HepG2 (cell line): Measurements from ENCODE around the gene SIN3A. TPM values are rescaled to one million over a fixed set of nuclear protein-coding genes. Genes with fewer than 3 reads are reported as not detected.

Experiments
- ARID4A ChIP-seq: sonication (generic); formaldehyde crosslinking; IDR thresholded peaks from 2 replicates; pipeline ENCODE4 v1.5.0; 2020; ENCODE audit warnings: mild to moderate bottlenecking, missing genetic modification reagents, borderline replicate concordance
- CAMTA2 ChIP-seq: sonication (generic); formaldehyde crosslinking; IDR thresholded peaks from 2 replicates; pipeline ENCODE4 v1.4.0; 2020; ENCODE audit warnings: mild to moderate bottlenecking, missing genetic modification reagents, borderline replicate concordance
- CREB1 ChIP-seq, 2 experiments: fragments of 450-650 bp in 1 of 2; IDR thresholded peaks; 2 replicates each; pipeline ENCODE4 v1.6.1; 2016 to 2017; ENCODE audit warnings: control low read depth in 1 of 2, mild to moderate bottlenecking in 1 of 2, missing compliant biosample characterization in 1 of 2, missing genetic modification characterization in 1 of 2
- HNF4G ChIP-seq, 2 experiments: sonication (generic) in 1 of 2; formaldehyde crosslinking in 1 of 2; IDR thresholded peaks; 2 replicates each; pipeline versions ENCODE4 v1.4.0 to v1.6.1; 2011 to 2020; ENCODE audit warnings: borderline replicate concordance in 2 of 2, low read depth in 2 of 2, mild to moderate bottlenecking in 2 of 2, low read length in 1 of 2, missing genetic modification reagents in 1 of 2, moderate library complexity in 1 of 2
- KDM1A ChIP-seq: IDR thresholded peaks from 2 replicates; pipeline ENCODE4 v1.6.1; 2016; ENCODE audit warnings: missing compliant biosample characterization
- PAXIP1 ChIP-seq: sonication (generic); formaldehyde crosslinking; conservative IDR thresholded peaks from 2 replicates; pipeline ENCODE4 v1.4.0; 2020; ENCODE audit warnings: mild to moderate bottlenecking, missing genetic modification reagents, moderate library complexity
- SKI ChIP-seq: fragments of 450-650 bp; IDR thresholded peaks from one replicate; pipeline ENCODE4 v1.6.1; 2018; ENCODE audit warnings: mild to moderate bottlenecking; ENCODE audit not compliant: partially characterized antibody
- ZFP41 ChIP-seq: sonication (generic); formaldehyde crosslinking; IDR thresholded peaks from 2 replicates; pipeline ENCODE4 v1.4.0; 2020; ENCODE audit warnings: mild to moderate bottlenecking, missing genetic modification reagents, borderline replicate concordance
- ZNF263 ChIP-seq: sonication (generic); formaldehyde crosslinking; IDR thresholded peaks from 2 replicates; pipeline ENCODE4 v1.4.0; 2020; ENCODE audit warnings: missing genetic modification reagents
- ZNF331 ChIP-seq: sonication (generic); formaldehyde crosslinking; IDR thresholded peaks from 2 replicates; pipeline ENCODE4 v1.4.0; 2020; ENCODE audit warnings: missing genetic modification reagents
- ZSCAN5A ChIP-seq: sonication (generic); formaldehyde crosslinking; IDR thresholded peaks from 2 replicates; pipeline ENCODE4 v1.8.0; 2022; ENCODE audit warnings: mild to moderate bottlenecking, missing genetic modification reagents, borderline replicate concordance
- polyA plus RNA-seq, 8 experiments: library from polyadenylated mRNA; depleted of rRNA in 3 of 8; stranded (reverse) in 7 of 8; unstranded in 1 of 8; fragments of >200 nt; fragmentation: Illumina TruSeq in 4 of 8; extraction: Trizol in 4 of 8; gene quantifications; 2 replicates each; pipeline versions ENCODE4 v1.2.1 to v1.2.3, GENCODE V29; 2011 to 2016; ENCODE audit warnings: low read depth in 4 of 8, missing spikeins in 1 of 8, mixed read lengths in 1 of 8; ENCODE audit not compliant: insufficient read depth in 1 of 8
- total RNA-seq, 5 experiments: library from RNA; depleted of rRNA; stranded (reverse); fragments of >200 nt; fragmentation: Illumina TruSeq; extraction: Trizol; gene quantifications; 2 replicates each; pipeline ENCODE4 v1.2.3, GENCODE V29; 2016; ENCODE audit warnings: low read depth in 1 of 5

SIN3A gene
- total and polyA plus RNA-seq, 2 of the 13 experiments (the other 11 are each of a cell fraction or from before 2014, with no cell fraction given) = 16.1 to 28.1 TPM

GRCh38 chr15:75460646-75461045, 9.2 kb upstream of the SIN3A start (continued):
- TF ChIP-seq ZSCAN5A (0 out of 2 replicates have a peak, but pooled peaks have one; percentile 15), SKI (no peak), KDM1A (CRISPR knock-in tag) (peak; percentile 76), CREB1 (IDR thresholded peaks at IDR 0.05) (no peak), CREB1 (CRISPR knock-in tag; IDR thresholded peaks at IDR 0.05) (no peak), CAMTA2 (CRISPR knock-in tag) (no peak), ARID4A (CRISPR knock-in tag) (no peak; the same call in 1 of the 2 replicates), HNF4G (IDR thresholded peaks at IDR 0.05; ENCODE audit: borderline replicate concordance, low read depth, low read length) (peak; percentile 78; the same call in 1 of the 2 replicates), HNF4G (CRISPR knock-in tag; IDR thresholded peaks at IDR 0.05; ENCODE audit: borderline replicate concordance, low read depth) (no peak), ZFP41 (CRISPR knock-in tag) (no peak), PAXIP1 (CRISPR knock-in tag) (peak; percentile 49), ZNF331 (CRISPR knock-in tag) (no peak), ZNF263 (CRISPR knock-in tag) (0 out of 2 replicates have a peak, but pooled peaks have one; percentile 20)
- TF ChIP-seq, all 625 proteins: peak for 32
